GM18861 (cell line): Measurements from ENCODE around the gene VILL.

ENCODE experiments used
- ATAC-seq: cut with Tn5 transposase; IDR thresholded peaks from one replicate; pipeline ENCODE4 v1.9.1; 2021; ENCODE audit not compliant: unreplicated experiment

VILL gene

DNA sequence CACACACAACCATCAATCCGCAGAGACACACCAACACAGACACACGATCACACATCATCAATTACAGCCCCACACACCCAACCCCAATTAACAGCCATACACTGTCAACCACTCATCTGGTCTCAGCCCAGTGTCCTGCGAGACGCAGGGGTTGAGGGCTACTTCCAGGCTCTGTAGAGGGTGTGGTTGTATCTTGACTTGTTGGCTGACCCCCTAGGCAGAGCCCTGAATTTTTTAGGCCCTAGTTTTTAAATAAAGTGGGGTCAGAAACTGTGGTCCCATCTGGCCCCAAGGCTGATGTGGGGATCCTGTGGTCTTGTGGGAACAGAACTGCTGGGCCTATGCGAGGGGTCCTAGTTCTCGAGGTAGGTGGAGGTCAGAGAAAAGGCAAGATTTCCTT, 9.2 kb downstream of the VILL start:
- ATAC-seq: no peak

DNA sequence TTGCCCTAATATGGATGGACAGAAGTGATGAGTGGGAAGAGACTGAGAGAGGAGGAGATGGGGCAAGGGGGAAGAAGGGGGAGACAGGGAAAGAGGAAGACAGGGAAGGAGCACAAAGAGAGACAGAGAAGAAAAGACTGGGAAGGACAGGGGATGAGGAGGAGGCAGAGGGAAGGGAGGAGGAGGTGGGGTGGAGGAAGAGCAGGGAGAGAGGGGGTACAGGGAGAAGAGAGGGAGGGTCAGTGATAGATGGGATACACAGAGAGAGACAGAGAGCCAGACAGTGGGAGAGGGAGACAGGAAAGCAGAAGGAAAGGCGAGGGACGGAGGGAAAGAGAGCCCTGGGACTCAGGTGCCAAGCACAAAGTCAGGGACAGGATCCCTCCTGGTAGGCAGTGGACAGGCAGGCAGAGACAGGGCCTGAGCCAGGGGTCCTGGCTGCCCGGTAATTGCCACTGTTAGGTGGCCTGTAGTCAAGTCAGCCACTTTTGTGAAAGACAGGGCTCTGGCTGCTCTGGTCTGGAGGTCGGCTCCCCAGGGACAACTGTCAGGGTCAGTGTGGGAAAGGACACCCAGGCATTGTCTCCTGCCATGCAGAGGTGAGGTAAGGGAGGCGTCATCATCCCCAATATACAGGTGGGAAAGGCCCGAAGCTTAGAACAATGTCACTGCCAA, 9.8 kb downstream of the VILL start:
- ATAC-seq: no peak

DNA sequence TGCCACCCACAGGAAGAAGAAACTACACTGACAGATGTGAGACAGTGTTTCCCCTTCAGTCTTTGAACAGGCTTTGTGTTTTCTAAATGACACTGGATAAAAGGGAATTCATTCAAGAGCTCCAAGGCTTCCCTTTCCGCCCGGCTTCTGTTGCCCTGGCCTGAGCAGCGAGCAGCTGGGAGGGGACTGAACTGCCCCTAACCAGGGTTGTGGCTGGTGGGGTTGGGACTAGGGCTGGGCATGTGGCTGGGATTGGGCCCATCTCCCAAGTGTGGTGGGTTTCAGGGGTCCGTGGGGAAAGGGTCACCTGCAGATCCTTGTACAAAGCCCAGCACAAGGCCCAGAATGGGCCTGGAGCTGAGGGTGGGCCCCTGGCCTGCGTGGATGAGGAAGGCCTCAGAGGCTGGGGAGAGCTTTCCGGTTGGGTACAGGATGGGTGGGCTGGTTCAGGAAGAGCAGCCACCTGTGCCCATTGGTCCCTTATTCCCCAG, 10.4 kb downstream of the VILL start:
- ATAC-seq: no peak

DNA sequence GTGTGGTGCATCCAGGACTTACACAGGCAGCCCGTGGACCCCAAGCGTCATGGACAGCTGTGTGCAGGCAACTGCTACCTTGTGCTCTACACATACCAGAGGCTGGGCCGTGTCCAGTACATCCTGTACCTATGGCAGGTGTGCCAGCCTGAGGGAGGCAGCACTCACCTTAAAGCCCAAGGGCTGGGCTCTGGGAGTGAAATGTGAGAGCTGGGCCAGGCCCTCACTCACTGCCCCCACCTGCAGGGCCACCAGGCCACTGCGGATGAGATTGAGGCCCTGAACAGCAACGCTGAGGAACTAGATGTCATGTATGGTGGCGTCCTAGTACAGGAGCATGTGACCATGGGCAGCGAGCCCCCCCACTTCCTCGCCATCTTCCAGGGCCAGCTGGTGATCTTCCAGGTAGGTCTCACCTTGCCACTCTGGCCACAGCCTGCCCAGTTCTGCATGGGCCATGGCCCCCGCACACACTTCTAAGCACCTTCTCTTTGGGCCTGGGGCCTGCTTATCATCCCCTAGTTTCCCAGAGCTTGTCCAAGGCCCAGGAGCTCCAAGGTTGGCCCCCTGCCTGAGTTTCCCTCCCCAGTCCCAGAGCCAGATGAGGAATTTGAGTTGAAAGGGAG, 11.0 kb downstream of the VILL start:
- no peak for ATAC-seq

DNA sequence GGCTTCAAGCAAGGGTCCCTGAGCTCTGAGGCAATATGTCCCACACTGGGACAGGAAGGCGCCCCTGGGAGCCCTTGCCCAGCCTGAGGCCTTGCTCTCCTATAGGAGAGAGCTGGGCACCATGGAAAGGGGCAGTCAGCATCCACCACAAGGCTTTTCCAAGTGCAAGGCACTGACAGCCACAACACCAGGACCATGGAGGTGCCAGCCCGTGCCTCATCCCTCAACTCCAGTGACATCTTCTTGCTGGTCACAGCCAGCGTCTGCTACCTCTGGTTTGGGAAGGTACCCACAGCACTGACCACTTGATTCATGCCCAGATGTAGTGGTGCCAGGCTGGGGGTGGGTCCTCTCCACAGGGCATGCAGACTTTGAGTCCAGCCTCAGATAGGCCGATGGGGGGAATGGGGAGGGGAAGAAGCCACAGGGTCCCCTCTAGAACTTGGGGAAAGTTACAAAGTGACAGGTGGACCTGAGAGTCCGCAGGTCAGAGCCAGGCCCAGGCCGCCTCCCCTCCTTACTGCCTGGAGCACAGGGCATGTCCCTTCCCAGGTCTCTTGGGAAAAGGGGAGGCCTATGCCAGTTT, 11.8 kb downstream of the VILL start:
- ATAC-seq: no peak

DNA sequence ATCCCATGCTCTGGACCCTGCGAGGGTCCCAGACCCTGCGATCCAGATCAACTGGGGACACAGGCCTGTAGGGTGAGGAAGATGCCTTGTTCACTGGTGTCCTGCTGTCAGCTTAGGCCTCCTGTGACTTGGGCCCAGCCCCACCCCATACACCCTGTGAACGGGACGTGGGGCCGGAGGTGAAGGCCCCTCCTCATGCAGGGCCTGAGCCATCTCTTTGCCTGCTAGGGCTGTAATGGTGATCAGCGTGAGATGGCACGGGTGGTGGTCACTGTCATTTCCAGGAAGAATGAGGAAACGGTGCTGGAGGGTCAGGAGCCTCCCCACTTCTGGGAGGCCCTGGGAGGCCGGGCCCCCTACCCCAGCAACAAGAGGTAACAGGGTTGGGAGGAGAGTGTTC, 12.4 kb downstream of the VILL start:
- ATAC-seq: no peak

DNA sequence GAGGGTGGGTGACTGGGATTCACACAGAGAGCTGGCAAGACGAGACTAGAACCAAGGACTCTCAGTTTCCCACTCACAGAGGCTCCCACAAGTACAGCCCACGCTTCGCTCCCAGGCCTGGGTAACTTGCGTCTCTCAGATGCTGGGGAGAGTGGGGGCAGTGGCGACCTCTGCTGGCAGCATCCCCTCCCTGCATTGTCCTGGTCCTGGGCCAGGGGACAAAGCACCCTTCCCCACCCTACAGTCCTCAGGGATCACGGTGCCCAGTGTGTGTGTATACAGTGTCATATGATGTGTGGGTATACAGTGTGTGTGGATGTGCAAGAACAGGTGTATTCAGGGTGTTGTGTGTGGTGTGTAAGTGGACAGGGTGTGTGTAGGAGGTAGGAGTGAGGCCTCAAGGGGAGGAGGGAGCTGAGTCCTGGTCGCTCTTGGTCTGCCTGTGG, 12.8 kb downstream of the VILL start:
- ATAC-seq: no peak

DNA sequence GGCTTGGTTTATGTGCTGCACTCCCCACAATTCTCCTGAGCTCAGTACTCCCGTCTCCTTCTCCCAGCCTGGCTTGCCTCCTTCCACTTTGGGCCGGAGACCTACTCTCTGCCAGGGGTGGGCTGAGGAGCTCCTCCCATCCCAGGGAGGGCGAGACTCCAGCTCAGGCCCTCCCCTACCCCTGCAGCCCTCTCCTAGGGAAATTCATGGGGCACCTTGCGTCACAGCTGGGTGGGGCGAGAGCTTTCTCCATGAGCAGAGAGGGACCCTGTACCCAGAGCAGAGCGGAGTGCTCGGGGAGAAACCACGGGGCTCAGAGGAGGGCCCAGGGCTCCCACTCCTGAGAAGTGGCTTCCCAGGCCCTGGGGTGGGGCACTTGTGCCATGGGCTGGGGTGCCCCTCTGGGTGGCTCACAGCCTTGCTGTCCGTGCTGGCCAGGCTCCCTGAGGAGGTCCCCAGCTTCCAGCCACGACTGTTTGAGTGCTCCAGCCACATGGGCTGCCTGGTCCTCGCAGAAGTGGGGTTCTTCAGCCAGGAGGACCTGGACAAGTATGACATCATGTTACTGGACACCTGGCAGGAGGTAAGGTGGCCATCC, 13.3 kb downstream of the VILL start:
- ATAC-seq: no peak

DNA sequence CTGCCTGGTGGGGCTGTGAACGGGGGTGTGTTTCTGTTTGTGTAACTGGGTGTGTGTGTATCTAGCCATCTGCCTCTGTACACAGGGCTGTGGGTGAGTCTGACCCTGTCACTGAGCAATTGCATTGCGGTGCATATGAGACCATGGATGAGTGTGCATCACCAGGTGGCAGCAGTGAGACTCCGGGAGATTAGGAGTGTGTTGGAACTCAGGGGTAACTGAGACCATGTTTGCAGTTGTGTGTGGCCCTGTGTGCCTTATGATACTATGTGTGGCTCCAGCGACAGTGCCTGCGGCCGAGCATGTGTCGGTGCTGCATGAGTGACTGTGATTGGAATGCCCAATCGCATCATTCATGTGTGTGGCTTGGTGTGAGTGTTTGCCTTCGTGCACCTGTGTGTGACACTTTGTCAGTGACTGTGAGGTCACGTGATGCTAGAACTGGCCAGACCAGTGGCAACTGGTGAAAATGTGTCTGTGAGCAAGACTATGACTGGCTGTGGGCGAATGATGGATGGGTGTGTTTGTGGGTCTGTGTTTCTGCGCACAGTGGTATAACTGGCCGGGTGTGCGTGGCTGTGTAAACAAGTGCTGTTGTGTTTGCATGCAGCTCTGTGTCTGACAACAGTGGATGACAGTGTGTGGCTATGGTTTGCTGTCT, 14.0 kb downstream of the VILL start:
- no peak for ATAC-seq

DNA sequence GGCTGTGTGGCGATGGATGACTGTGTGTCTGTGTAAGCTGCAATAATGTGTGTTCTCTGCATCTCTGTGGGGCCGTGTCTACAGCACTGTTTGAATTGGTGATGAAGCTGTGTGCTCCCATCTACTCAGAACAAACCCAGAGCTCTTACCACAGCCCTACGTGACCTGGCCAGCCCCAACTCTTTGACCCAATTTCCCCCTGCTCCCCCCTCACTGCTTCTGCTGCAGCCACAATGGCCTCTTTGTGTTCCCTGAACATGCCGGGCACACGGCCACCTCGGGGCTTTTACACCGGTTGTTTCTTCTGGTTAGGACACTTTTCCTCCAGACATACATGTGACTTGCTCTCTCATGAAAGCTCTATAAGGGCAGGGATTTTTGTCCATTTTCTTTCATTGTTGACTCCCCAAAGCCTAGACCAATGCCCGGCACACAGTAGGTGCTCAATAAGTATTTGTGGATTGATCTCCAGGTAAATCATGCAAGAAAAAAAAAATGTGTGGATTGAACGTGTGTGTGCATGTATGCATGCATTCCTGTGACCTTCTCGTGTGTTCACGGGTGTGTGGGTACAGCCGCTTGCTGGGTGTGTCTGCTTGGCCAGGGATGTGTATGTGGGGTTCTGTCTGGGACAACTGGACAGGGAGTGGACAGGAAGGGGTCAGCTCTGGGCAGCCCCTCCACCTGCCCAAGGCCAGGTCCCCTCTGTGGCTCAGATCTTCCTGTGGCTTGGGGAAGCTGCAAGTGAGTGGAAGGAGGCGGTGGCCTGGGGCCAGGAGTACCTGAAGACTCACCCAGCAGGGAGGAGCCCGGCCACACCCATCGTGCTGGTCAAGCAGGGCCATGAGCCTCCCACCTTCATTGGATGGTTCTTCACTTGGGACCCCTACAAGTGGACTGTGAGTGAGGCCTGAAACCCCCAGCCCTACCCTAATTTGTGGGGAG, 14.8 kb downstream of the VILL start:
- ATAC-seq: no peak

DNA sequence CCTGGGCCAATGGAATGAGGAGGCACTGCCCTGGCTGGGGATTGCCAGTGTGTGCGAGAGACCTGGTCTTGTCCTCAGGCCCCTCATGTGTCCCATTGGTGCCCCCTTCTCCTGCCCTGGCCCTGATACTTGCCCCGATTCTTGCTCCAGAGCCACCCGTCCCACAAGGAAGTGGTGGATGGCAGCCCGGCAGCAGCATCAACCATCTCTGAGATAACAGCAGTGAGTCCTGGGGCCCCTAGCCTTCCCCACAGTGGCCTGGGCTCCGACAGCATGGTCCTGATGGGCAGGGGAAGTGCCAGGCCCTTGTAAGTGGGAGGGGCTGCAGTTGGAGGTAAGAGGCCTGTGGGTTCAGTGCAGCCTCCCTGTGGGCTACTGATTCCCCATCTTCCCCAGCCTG, 15.4 kb downstream of the VILL start:
- no peak for ATAC-seq

DNA sequence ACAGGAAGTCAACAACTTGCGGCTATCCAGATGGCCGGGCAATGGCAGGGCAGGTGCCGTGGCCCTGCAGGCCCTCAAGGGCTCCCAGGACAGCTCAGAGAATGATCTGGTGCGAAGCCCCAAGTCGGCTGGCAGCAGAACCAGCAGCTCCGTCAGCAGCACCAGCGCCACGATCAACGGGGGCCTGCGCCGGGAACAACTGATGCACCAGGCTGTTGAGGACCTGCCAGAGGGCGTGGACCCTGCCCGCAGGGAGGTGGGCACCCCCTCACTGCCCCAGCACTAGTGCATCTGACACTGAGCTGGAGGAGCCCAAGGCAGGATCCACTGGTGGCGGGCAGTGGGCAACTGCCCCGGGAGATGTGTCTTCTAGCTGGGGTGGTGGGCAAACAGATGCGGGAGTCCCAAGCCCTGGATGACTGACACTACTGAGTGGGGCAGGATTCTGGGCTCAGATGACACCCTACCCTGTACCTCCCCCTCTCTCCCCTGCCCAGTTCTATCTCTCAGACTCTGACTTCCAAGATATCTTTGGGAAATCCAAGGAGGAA, 15.9 kb downstream of the VILL start:
- no peak for ATAC-seq

DNA sequence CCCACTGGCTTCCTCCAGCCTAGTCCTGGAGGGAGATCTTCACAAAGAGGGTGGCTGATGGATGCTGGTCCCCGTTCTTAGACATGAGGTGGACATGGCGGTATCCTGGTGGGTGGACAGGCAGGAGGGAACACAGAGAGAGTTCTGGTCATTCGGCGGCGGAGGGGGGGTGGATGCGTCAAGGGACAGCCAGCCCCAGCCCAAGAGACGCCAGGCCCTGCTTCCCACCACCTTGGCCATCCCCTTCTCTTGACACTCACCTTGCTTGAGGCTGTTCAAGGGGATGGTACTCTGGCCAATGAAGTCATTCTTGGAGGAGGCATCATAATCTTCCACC, 17.1 kb downstream of the VILL start:
- no peak for ATAC-seq

DNA sequence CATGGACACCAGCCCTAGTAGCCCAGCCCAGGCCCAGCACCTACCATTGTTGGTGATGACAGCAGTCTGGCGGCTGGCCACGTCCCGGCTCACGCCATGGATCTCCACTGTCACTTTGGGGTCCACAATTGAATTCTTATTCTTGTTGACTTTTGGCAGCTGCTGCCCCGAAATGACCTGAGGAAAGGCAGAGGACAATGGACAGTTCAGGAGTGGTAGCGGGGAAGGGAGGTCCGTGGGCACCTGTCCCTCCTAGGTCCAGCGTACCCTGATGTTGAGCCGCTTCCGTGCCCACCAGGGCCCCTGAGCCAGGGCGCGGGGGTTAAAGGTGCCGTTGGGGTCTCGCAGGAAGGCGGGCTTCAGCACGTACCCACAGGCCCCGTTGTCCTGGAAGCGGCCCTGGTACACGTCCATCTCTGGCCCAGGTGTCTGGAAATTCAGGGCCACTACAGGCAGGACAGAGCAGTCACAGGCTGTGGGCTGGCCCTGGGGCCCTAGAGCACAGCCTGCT, 17.7 kb downstream of the VILL start:
- no peak for ATAC-seq

DNA sequence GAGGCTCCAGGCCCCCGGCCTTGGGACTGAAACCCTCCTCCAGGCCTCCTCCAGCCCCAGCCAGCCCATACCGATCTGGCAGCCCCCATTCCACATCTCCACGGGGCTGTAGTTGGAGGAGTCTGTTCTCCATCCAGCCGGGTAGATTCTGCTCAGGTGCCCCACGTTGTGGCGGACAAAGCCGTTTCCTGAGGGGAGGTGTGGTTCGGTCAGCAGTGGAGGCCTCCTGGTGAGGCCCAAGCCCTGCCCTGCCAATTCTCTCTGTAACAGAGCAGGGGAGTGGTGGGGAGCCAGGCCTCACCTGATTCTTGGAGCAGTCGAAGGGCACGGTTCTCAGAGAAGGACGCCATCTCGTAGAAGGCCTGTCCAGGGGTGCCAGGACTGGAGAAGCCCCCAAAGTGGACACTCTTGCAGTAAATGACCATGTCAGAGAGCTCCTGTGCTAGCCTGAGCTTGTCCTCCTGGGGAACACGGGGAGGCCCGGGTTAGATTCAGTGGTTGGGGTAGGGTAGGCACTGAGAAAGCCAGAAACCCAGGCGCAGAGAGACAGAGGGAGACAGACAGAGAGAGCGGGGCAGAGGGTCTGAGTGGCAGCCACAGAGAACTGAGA, 18.5 kb downstream of the VILL start:
- no peak for ATAC-seq

DNA sequence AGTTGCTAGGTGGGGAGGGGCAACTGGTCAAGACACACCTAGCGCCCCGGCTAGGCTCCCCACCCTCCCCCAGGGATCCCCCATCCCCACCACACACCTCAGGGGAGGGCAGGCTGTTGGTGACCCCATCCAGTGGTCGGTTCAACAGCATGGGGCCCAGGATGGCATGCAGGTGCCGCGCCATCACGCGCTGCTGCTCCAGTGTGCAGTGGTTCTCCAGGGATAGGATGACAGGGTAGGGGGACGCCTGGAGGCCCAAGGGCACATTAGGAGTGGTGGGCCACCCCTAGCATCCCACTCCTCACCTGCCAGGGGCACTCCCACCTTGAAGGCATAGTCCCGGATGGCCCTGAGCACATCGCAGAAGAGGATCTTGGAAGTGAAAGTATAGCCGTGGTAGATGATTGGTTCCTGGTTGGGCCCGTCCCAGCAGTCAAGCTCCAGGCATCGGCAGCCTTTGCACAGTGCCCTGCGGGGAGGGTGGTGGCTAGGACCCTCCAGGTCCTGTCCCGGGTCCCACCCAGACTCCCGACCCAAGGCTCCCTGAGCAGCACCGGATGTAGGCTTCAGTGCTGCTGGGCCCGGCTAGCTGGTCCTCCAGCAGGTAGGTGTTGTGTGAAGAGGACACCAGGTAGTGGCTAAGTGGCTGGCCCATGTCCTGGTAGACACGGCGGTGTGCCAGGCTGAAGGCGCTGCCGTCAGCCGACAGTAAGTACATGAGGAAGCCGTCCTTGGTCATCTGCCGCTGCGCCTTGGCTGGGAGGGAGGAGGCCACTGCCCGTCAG, 19.4 kb downstream of the VILL start:
- no peak for ATAC-seq

DNA sequence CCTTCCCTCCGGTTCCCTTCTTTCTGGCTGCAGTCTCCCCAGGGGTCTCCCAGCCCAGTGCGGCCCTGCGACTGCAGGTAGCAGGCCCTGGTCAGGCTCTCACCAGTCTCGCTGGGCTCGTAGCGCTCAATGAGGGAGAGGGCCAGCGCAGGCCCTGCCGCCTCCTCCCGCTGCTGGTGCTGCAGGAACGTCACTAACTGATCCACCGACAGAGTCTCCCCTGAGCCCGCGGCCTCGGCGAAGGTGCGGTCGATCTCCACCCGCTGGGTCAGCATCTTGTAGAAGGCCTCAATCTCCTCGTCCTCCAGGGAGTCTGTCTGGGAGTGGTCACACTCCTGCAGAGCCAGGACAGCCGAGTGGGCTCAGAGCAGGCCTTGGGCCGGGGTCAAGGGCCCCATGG, 20.5 kb downstream of the VILL start:
- no peak for ATAC-seq

DNA sequence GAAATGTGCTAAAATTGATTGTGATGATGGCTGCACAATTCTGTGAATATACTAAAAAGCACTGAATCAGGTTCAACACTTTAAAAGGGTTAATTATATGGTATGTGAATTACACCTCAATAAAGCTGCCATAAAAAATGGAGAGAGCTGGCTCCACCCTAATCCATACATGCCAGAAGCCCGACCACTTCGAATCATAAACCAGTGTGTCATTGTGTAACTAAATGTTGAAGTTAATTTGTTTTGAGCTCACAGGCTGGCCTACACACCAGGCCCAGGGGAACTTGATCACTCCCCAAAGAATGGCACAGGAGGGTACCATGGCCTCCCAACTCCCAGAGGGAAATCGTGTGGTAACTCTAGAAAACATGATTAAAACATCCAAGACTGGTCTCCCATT, 24.9 kb downstream of the VILL start:
- no peak for ATAC-seq

DNA sequence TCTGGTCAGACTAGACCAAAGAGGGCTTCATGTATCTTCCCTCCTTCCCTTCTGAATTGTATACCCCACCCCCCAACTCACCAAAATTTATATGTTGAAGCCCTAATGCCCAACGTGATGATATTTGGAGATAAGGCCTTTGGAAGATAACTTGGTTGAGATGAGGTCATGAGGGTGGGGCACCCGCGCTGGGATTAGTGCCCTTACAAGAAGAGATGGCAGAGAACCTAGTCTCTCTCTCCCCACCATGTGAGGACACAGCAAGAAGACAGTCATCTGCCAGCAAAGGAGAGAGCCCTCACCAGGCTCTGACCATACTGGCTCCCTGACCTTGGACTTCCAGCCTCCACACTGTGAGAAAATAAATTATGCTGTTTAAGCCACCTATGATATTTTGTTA, 25.4 kb downstream of the VILL start:
- ATAC-seq: no peak
